Measurements from ENCODE around the gene CFAP299. TPM values are rescaled to one million over a fixed set of nuclear protein-coding genes. Genes with fewer than 3 reads are reported as not detected.

CFAP299 gene
- total RNA-seq, 4 donors from 2014 or later = not detected

DNA sequence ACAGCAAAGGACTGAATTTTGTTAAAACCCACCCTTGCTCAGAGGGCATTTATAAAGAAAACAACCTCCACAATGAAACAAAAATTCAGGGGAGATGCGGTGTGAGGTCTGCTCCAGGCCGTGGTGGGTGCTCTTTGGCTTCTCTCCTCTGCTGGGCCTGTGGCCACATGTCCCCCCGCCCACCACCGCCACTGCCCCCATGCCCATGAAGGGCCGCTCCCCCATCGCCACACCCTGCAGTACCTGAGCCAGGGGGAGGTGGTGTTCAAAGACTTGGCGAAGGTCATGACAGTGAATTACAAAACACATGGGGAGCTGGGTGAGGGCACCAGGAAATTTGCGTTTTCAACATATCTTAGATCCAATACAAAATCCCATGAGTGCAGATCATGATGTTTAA, 14.2 kb upstream of the CFAP299 start:
- no peak for TF ChIP-seq POLR2A (IDR thresholded peaks at IDR 0.05)
- TF ChIP-seq, protein P1, sequence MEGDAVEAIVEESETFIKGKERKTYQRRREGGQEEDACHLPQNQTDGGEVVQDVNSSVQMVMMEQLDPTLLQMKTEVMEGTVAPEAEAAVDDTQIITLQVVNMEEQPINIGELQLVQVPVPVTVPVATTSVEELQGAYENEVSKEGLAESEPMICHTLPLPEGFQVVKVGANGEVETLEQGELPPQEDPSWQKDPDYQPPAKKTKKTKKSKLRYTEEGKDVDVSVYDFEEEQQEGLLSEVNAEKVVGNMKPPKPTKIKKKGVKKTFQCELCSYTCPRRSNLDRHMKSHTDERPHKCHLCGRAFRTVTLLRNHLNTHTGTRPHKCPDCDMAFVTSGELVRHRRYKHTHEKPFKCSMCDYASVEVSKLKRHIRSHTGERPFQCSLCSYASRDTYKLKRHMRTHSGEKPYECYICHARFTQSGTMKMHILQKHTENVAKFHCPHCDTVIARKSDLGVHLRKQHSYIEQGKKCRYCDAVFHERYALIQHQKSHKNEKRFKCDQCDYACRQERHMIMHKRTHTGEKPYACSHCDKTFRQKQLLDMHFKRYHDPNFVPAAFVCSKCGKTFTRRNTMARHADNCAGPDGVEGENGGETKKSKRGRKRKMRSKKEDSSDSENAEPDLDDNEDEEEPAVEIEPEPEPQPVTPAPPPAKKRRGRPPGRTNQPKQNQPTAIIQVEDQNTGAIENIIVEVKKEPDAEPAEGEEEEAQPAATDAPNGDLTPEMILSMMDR (IDR thresholded peaks at IDR 0.05) = no peak
- no peak overlapping the region for H3K27ac ChIP-seq
- no peaks in the 10 kb centered on the region for H3K27me3 ChIP-seq
- no peaks in the 10 kb centered on the region for H3K9me3 ChIP-seq
- no peaks in the 10 kb centered on the region for H3K4me1 ChIP-seq
- DNase-seq = no peak
- H3K36me3 ChIP-seq = no peaks in the 10 kb centered on the region
- no peak overlapping the region for H3K4me3 ChIP-seq

DNA sequence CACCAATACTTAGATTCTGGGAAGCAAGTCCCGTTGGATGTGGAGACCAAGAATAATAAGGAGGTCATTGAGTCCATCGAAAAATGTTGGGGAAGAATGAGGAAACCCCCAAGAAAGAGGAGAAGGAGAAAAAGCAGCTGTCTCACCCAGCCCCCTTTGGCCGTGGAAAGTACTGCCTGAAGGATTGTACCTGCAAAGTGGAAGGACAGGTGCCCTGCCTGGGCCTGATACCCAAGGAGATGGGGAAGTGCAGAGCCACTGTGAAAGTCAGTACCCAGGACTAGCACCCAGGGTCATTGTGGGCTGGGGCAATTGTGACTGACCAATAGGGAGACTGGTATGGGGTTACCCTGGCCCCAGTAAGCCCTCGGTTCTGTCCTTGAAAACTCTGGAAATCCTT, 13.8 kb upstream of the CFAP299 start:
- H3K4me3 ChIP-seq = no peak overlapping the region
- DNase-seq = no peak
- no peaks in the 10 kb centered on the region for H3K4me1 ChIP-seq
- H3K9me3 ChIP-seq = no peaks in the 10 kb centered on the region
- H3K27me3 ChIP-seq = no peaks in the 10 kb centered on the region
- no peaks in the 10 kb centered on the region for H3K36me3 ChIP-seq
- TF ChIP-seq, protein P1 (IDR thresholded peaks at IDR 0.05) = no peak
- H3K27ac ChIP-seq = no peak overlapping the region

GRCh38 chr4:80322716-80323115, 12.8 kb upstream of the CFAP299 start:
- no peak for DNase-seq
- no peaks in the 10 kb centered on the region for H3K4me1 ChIP-seq
- H3K27ac ChIP-seq = no peak overlapping the region
- no peaks in the 10 kb centered on the region for H3K9me3 ChIP-seq
- no peak overlapping the region for H3K4me3 ChIP-seq
- TF ChIP-seq, protein P1 (IDR thresholded peaks at IDR 0.05) = no peak
- no peak for TF ChIP-seq POLR2A (IDR thresholded peaks at IDR 0.05)
- H3K27me3 ChIP-seq = no peaks in the 10 kb centered on the region
- H3K36me3 ChIP-seq = no peaks in the 10 kb centered on the region

GRCh38 chr4:80324171-80324570, 11.4 kb upstream of the CFAP299 start:
- Histone ChIP-seq H3K27ac (no peak overlapping the region), H3K36me3 (no peaks in the 10 kb centered on the region), H3K27me3 (no peaks in the 10 kb centered on the region), H3K9me3 (no peaks in the 10 kb centered on the region), H3K4me3 (no peak overlapping the region), H3K4me1 (no peaks in the 10 kb centered on the region)
- no peak for DNase-seq
- TF ChIP-seq POLR2A (IDR thresholded peaks at IDR 0.05) = no peak
- TF ChIP-seq, protein P1 (IDR thresholded peaks at IDR 0.05) = no peak

GRCh38 chr4:80331693-80332092, 3.8 kb upstream of the CFAP299 start:
- Histone ChIP-seq H3K4me3 (no peak overlapping the region), H3K27ac (no peak overlapping the region), H3K36me3 (no peaks in the 10 kb centered on the region), H3K4me1 (no peaks in the 10 kb centered on the region), H3K9me3 (no peaks in the 10 kb centered on the region), H3K27me3 (no peaks in the 10 kb centered on the region)
- no peak for TF ChIP-seq POLR2A (IDR thresholded peaks at IDR 0.05)
- TF ChIP-seq, protein P1 (IDR thresholded peaks at IDR 0.05) = no peak
- DNase-seq = no peak

DNA sequence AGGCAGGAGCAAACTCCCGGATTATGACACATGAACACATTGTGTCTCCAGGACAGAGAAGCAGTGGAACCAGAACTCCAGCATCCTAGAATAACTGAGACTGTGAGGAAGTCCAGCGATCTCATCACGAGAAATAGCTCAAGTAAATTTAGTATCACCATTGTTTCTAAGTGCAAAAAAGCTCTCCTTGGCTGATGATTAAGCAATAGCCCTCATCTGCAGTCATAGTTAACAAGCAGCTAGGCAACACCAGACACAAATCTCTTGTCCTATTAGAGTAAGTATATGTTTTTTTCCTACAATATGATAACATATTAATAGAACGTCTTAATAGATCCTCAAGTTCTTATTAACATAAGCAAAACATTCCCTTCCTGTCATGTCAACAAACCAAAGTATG, 2.4 kb upstream of the CFAP299 start:
- Histone ChIP-seq H3K27me3 (no peaks in the 10 kb centered on the region), H3K4me3 (no peak overlapping the region), H3K36me3 (no peaks in the 10 kb centered on the region), H3K27ac (no peak overlapping the region), H3K4me1 (no peaks in the 10 kb centered on the region), H3K9me3 (no peaks in the 10 kb centered on the region)
- DNase-seq = no peak
- TF ChIP-seq, protein P1 (IDR thresholded peaks at IDR 0.05) = no peak
- no peak for TF ChIP-seq POLR2A (IDR thresholded peaks at IDR 0.05)

Data from Peyer's patch (tissue), 4 donors.